Stimulated activated CD8-positive, alpha-beta memory T cell treated with anti-CD3 and anti-CD28 coated beads, Interleukin-2, amount 100 ng/mL, for 1 hour (primary cell): Measurements from ENCODE around the gene GALNT1.

Source experiments
- DNase-seq, 2 donors: peaks; one replicate each; pipeline ENCODE4 v3.0.0-alpha.2; 2020; ENCODE audit warnings: low read depth in 2 of 2

GALNT1 gene

GRCh38 chr18:35672897-35673296 is 91.4 kb downstream of the GALNT1 start:
- DNase-seq: no peak

GRCh38 chr18:35673682-35674081 is 92.1 kb downstream of the GALNT1 start:
- DNase-seq: no peak

- DNase-seq: no peak
Observed at GRCh38 chr18:35680139-35680551, 98.6 kb downstream of the GALNT1 start.

- no peak for DNase-seq
Observed at GRCh38 chr18:35682281-35682867, 100.8 kb downstream of the GALNT1 start.

GRCh38 chr18:35683021-35683420 is 101.5 kb downstream of the GALNT1 start:
- no peak for DNase-seq

- no peak for DNase-seq
Observed at GRCh38 chr18:35688757-35689156, 107.2 kb downstream of the GALNT1 start.

GRCh38 chr18:35689728-35690127 is 108.2 kb downstream of the GALNT1 start:
- DNase-seq: no peak

- no peak for DNase-seq
Observed at GRCh38 chr18:35691625-35692024, 110.1 kb downstream of the GALNT1 start.

GRCh38 chr18:35692866-35693265 is 111.3 kb downstream of the GALNT1 start:
- no peak for DNase-seq

- DNase-seq: no peak
Observed at GRCh38 chr18:35693829-35694228, 112.3 kb downstream of the GALNT1 start.

GRCh38 chr18:35694808-35695207 is 113.3 kb downstream of the GALNT1 start:
- no peak for DNase-seq

- no peak for DNase-seq
Observed at GRCh38 chr18:35695384-35695783, 113.8 kb downstream of the GALNT1 start.

GRCh38 chr18:35695803-35696202 is 114.3 kb downstream of the GALNT1 start:
- no peak for DNase-seq

GRCh38 chr18:35696307-35696706 is 114.8 kb downstream of the GALNT1 start:
- DNase-seq: no peak

- no peak for DNase-seq
Observed at GRCh38 chr18:35697869-35698268, 116.3 kb downstream of the GALNT1 start.

GRCh38 chr18:35703043-35703688 is 121.6 kb downstream of the GALNT1 start:
- no peak for DNase-seq

GRCh38 chr18:35705988-35706387 is 124.4 kb downstream of the GALNT1 start:
- no peak for DNase-seq

- DNase-seq: no peak
Observed at GRCh38 chr18:35707247-35707646, 125.7 kb downstream of the GALNT1 start.

GRCh38 chr18:35707674-35708073 is 126.1 kb downstream of the GALNT1 start:
- no peak for DNase-seq

- DNase-seq: no peak
Observed at GRCh38 chr18:35710581-35710980, 129.0 kb downstream of the GALNT1 start.

GRCh38 chr18:35711227-35711626 is 129.7 kb downstream of the GALNT1 start:
- no peak for DNase-seq

GRCh38 chr18:35713545-35713944 is 132.0 kb downstream of the GALNT1 start:
- DNase-seq: no peak

GRCh38 chr18:35714539-35714938 is 133.0 kb downstream of the GALNT1 start:
- no peak for DNase-seq

GRCh38 chr18:35715139-35715538 is 133.6 kb downstream of the GALNT1 start:
- DNase-seq: no peak
